ENCODE results near the gene KCNJ18.
"Not testable (repeated sequence)": the region's sequence is repeated elsewhere in the genome, so short reads cannot be mapped to it uniquely, and the experiment has no call there.

KCNJ18 gene

DNA sequence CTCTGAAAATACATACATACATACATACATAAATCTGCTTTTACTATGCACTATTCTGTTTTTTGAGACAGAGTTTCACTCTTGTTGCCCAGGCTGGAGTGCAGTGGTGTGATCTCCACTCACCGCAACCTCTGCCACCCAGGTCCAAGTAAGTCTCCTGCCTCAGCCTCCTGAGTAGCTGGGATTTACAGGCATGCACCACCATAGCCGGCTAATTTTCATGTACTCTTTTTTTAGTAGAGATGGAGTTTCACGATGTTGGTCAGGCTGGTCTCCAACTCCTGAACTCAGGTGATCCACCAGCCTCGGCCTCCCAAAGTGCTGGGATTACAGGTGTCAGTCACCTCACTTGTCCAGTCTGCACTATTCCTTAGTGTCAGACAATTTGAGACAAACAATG lies 20.5 kb upstream of the KCNJ18 start:
- not testable (repeated sequence) for DNase-seq

GRCh38 chr17:21673451-21674241 lies 18.7 kb upstream of the KCNJ18 start:
- DNase-seq, result not testable (repeated sequence)

DNA sequence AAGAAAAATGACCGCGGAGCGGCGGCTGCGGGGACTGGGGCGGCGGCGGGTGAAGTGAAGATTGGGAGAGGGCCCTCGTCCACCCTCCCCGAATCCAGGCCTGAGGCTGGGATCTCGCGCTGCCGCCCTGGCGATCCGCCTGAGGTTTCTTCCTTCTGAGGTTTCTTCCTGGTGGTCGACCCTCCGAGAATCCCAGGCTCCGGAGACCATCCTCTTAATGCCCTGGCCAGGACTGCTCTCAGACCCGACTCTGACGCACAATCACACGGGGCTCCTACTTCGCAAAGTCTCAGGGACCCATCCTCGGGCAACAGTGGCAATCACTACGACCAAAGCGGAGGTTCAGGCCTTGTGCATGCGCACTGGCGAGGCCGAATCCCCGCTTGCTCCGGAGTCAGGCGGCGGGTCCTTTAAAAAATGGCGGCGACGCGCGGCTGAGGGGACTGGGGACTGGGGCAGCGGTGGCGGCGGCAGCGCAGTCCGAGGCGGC lies 18.0 kb upstream of the KCNJ18 start:
- no peak for DNase-seq

- DNase-seq, result not testable (repeated sequence)
Observed at GRCh38 chr17:21674891-21675738, 17.2 kb upstream of the KCNJ18 start.

DNA sequence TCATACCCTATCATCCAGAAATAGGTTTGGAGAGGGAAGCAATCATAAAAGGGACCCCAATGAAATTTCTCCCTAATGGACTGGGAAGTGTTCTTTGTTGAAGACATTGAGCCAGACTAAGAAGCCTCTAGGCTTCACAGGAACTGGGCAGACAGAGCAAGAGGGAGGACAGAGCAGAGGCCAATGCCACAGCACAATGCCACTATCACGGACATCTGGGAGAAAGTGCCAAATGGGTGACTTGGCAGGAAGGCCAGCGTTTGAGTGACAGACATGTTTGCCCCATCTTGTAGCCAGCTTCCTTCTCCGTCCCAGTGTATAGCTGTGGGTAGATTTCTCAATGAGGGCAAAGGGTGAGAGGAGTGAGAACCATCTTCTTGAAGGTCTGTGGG lies 16.6 kb upstream of the KCNJ18 start:
- not testable (repeated sequence) for DNase-seq

- no peak for DNase-seq
Observed at GRCh38 chr17:21676281-21677111, 15.8 kb upstream of the KCNJ18 start.

- DNase-seq, result no peak
Observed at GRCh38 chr17:21677126-21677910, 15.0 kb upstream of the KCNJ18 start.

- DNase-seq, result no peak
Observed at GRCh38 chr17:21677911-21678310, 14.4 kb upstream of the KCNJ18 start.

DNA sequence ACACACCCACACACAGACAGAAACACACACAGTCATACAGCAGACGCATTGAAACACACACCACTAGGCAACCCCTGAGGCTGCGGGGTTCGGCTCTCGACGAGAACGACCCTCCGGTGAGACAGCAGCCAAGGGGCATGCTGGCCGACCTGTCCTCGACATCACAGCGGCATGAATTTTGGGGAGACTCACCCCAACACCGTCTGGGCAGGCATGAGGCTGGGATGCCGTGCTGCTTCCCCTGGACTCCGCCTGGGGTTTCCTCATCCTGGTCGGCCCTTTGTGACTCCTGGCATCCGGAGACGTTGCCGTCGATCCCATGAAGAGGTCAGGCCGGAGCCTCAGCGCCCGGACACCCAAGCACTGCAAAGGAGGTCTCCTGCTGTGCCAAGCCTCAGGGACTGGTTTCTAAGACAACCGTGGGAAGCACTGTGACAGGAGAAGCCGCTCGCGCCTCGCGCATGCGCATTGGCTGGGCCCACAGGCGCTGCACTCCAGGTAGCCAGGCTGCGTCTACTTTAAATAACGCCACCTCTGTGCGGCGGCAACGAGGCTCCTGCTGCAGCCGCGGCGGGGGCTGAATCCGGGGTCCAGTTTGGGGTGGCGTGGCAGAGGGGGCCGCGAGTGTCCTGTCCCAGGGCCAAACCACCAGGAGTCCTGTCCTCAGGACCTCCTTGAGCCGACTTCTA lies 13.8 kb upstream of the KCNJ18 start:
- DNase-seq, result no peak

- no peak for DNase-seq
Observed at GRCh38 chr17:21679256-21680146, 12.8 kb upstream of the KCNJ18 start.

- no peak for DNase-seq
Observed at GRCh38 chr17:21680366-21680765, 12.0 kb upstream of the KCNJ18 start.

DNA sequence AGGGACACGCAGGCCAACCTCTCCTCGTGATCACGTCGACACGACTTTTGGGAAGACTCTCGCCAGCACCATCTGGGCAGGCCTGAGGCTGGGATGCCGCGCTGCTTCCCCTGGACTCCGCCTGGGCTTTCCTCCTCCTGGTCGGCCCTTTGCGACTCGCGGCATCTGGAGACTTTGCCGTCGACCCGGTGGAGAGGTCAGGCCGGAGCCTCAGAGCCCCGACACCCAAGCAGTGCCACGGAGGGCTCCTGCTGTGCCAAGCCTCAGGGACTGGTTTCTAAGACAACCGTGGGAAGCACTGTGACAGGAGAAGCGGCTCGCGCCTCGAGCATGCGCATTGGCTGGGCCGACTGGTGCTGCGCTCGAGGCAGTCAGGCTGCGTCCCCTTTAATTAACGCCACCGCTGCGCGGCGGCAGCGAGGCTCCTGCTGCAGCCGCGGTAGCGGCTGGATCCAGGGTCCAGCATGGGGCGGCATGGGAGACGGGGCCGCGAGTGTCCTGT lies 11.4 kb upstream of the KCNJ18 start:
- not testable (repeated sequence) for DNase-seq

DNA sequence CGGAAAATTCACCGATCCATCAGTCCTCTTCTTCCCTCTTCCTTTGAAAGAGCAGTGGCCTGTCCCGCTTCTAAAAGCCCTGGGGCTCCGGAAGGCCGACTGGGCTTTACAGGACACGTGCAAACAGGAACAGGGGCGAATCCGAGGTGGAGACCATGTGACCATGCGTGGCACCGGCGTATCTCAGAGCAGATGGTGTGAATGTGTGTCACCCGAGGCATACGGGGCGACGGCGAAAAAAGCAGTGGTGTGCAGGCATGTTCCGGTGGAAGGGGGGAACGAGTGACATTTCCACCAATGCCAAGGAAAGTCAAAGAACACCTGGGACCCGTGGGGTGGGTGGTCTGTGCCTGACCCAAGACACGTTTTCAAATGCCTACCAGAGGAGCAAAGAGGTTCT lies 10.7 kb upstream of the KCNJ18 start:
- not testable (repeated sequence) for DNase-seq

GRCh38 chr17:21682130-21682529 lies 10.2 kb upstream of the KCNJ18 start:
- not testable (repeated sequence) for DNase-seq

GRCh38 chr17:21683142-21683712 lies 9.1 kb upstream of the KCNJ18 start:
- DNase-seq, result not testable (repeated sequence)

GRCh38 chr17:21683897-21684296 lies 8.4 kb upstream of the KCNJ18 start:
- DNase-seq, result not testable (repeated sequence)

- DNase-seq, result not testable (repeated sequence)
Observed at GRCh38 chr17:21684384-21684783, 7.9 kb upstream of the KCNJ18 start.

DNA sequence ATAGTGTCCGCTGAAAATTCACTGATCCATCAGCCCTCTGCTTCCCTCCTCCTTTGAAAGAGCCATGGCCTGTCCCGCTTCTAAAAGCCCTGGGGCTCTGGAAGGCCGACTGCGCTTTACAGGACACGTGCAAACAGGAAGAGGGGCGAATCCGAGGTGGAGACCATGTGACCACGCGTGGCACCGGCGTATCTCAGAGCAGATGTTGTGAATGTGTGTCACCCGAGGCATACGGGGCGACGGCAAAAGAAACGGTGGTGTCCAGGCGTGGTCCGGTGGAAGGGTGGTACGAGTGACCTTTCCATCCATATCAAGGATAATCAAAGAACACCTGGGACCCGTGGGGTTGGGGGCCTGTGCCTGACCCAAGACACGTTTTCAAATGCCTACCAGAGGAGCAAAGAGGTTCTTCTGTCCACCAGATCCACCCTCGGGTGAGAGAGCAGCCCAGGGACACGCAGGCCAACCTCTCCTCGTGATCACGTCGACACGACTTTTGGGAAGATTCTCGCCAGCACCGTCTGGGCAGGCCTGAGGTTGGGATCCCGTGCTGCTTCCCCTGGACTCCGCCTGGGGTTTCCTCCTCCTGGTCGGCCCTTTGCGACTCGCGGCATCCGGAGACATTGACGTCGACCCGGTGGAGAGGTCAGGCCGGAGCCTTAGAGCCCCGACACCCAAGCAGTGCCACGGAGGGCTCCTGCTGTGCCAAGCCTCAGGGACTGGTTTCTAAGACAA lies 7.1 kb upstream of the KCNJ18 start:
- not testable (repeated sequence) for DNase-seq
